NK-92 (cell line): ENCODE data around the gene C10orf67.
"Not testable (repeated sequence)": the region's sequence is repeated elsewhere in the genome, so short reads cannot be mapped to it uniquely, and the experiment has no call there.

Source experiments
- DNase-seq: peaks from one replicate; lab custom pipeline; 2025; ENCODE audit not compliant: unreplicated experiment; lab: John Stamatoyannopoulos, UW

The C10orf67 gene

GRCh38 chr10:23344241-23344841 lies at the start of gene C10orf67:
C10orf67 (minus strand) TSS chr10:23344797; CDS start chr10:23344774, 23 bp downstream.
- no peak for DNase-seq

GRCh38 chr10:23391821-23392220 lies 47.2 kb upstream of the C10orf67 start:
- DNase-seq: no peak

- DNase-seq: no peak
Observed at GRCh38 chr10:23390809-23391208, 46.2 kb upstream of the C10orf67 start.

- DNase-seq: not testable (repeated sequence)
Observed at GRCh38 chr10:23390408-23390807, 45.8 kb upstream of the C10orf67 start.

GRCh38 chr10:23387516-23387915 lies 42.9 kb upstream of the C10orf67 start:
- DNase-seq: not testable (repeated sequence)

- DNase-seq: no peak
Observed at GRCh38 chr10:23386052-23386451, 41.5 kb upstream of the C10orf67 start.

- DNase-seq: no peak
Observed at GRCh38 chr10:23384364-23384763, 39.8 kb upstream of the C10orf67 start.

GRCh38 chr10:23383637-23384036 lies 39.0 kb upstream of the C10orf67 start:
- DNase-seq: no peak

- no peak for DNase-seq
Observed at GRCh38 chr10:23381298-23382040, 36.9 kb upstream of the C10orf67 start.

GRCh38 chr10:23379686-23380085 lies 35.1 kb upstream of the C10orf67 start:
- no peak for DNase-seq

- no peak for DNase-seq
Observed at GRCh38 chr10:23376229-23376655, 31.6 kb upstream of the C10orf67 start.

- DNase-seq: no peak
Observed at GRCh38 chr10:23375366-23375765, 30.8 kb upstream of the C10orf67 start.

- DNase-seq: no peak
Observed at GRCh38 chr10:23373156-23373555, 28.6 kb upstream of the C10orf67 start.

- DNase-seq: no peak
Observed at GRCh38 chr10:23371073-23371472, 26.5 kb upstream of the C10orf67 start.

GRCh38 chr10:23370106-23370505 lies 25.5 kb upstream of the C10orf67 start:
- no peak for DNase-seq

GRCh38 chr10:23368816-23369640 lies 24.4 kb upstream of the C10orf67 start:
- no peak for DNase-seq

- DNase-seq: no peak
Observed at GRCh38 chr10:23367896-23368595, 23.4 kb upstream of the C10orf67 start.

GRCh38 chr10:23365417-23366030 lies 20.9 kb upstream of the C10orf67 start:
- DNase-seq: not testable (repeated sequence)

GRCh38 chr10:23364378-23364777 lies 19.8 kb upstream of the C10orf67 start:
- no peak for DNase-seq

- no peak for DNase-seq
Observed at GRCh38 chr10:23363793-23364135, 19.2 kb upstream of the C10orf67 start.
